GM18951 (cell line): ENCODE measurements around the gene P3H1.

Experiments
- POLR2A ChIP-seq: IDR thresholded peaks from 4 replicates; pipeline ENCODE4 v1.6.1; 2011; ENCODE audit warnings: mild to moderate bottlenecking; ENCODE audit not compliant: insufficient read length, insufficient read depth; ENCODE audit errors: extremely low read depth
- in situ Hi-C: fragments of 300-500 bp; cut with MboI; formaldehyde crosslinking; loops from one replicate; pipeline ENCODE4 v1.12.0; 2022; ENCODE audit warnings: low sequenced_read_pairs, mixed read lengths, inconsistent platforms; ENCODE audit not compliant: unreplicated experiment

P3H1 gene

DNA sequence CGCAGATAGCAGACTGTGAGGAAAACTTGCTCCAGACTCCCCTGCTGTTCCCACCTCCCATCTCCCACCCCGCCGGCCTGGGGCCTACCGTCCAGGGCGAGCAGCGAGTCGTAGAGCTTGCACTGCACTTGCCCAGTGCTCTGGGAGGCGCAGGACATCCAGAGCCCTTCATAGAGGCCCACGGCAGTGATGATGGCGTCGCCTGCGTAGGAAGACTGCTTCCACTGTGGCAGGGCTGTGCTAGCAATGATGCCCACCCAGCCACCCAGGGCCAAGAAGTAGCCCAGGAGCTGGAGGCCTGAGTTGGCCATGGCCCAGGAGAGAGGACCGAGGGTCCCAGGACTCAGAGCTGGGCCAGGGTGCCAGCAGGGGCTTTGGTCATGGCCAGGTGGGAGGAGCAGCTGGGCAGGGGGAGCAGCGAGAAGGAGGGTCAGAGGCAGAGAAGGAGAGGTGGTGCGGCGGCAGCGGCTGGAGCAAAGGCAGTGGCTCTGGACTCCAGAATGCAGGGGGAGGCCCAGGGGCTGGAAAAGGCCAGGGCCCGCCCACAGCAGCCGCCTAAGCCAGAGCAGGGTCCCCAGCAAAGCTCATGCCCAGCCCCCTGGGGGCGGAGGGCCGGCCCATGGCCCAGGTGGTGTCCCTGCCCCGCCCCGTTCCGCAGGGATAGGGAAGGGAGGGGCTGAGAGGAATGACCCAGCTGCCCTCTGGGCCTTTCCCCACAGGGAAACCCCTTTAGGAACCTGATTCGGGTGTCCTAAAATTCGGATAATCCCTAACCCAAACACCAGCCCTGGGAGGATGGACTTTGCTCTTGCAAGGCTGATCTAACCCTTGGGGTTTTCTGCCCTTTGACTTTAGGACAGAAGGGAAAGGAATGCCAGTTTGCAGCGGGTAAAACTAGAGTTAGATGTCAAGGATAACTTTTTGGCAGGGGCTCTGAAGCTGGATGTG, 26.8 kb downstream of the P3H1 start, which contains the start of gene CLDN19:
Gene CLDN19 (minus strand): TSS at position 484 of the 948 bp plus-strand sequence. CDS start 173 bp downstream, at position 311.
- in situ Hi-C loops, result loop anchor here (10.0 kb wide), 2 partner anchors 405 to 835 kb away; partner anchors contain the start of gene FOXJ3
- TF ChIP-seq POLR2A, result no peak

DNA sequence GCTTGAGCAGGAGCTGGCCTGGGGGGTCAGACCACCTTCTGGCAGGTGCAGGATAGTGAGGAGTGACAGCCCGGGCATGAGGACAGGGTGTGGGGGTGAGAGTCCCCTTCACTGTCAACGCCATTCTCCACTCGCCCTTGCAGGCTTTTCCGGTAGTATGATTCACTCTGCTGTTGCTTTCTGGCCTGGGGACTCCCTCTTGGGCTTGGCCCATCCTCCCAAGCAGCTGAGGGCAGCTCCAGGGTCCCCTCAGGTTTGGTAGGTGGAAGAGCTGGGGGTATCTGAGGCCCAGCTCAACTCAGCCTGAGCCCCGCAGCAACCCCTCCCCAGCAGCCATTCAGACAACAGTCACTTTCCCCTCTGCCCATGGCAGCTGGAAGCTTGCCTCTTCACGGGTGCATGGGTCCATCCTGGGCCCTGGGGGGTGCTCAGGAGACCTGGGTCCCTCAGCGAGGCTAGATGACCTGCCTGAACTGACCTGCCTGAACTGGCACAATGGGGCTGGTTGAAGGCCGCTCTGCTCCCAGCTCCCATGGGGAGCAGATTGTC, 28.1 kb downstream of the P3H1 start:
- no peak for TF ChIP-seq POLR2A
- in situ Hi-C loops, result loop anchor here (10.0 kb wide), 1 partner anchor 404 kb away; the partner anchor contains the start of gene FOXJ3

DNA sequence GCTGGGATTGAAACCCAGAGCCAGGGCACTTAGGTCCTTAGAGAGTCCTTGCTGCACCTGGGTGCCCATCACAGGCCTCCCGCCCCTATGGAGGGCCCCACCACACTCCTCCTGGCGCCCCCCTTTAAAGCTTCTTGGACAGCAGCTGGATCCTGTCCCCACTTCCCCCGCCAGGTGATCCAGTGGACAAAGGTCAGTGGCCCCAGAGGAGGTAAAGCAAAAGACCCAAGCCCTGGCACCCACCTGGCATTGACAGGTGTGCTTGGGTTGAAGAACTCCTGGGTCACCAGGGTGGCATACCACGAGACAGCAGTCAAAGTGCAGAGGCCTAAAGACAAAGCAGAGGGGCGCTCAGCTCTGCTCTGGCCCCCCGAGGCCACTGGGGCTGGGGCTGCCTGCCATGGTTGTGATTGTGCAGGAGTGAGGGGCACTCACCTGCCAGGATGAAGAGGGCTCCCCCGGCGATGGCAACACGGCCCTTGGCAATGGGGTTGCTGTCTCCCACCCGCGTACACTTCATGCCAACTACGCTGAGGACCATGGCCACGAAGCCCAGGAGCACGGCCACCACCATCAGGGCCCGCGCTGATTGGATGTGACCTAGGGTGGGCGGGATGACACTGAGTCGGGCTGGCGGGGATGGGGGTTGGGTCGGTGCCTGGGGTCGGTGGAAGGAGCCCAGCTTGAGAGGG, 28.7 kb downstream of the P3H1 start:
- in situ Hi-C loops, result loop anchor here (10.0 kb wide), 1 partner anchor 403 kb away; the partner anchor contains the start of gene FOXJ3

DNA sequence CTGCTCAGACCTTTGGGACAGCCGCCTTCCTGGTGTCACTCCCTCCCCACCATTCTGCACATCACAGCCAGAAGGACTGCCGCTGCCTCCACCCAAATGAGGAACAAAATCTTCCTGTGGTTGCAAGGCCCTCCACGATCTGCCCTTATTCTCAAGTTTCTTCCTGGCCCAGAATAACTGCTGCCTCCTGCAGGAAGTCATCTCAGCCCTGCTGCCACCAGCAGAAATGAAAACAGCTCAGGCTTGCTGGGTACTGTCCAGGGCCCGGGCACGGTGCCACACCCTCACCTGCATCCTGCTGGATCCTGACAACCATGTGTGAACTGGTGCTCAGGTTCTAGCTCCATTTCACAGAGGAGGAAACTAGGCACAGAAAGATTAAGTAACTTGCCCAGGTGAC, 29.6 kb downstream of the P3H1 start:
- in situ Hi-C loops, result loop anchor here (10.0 kb wide), 1 partner anchor 402 kb away; the partner anchor contains the start of gene FOXJ3
- TF ChIP-seq POLR2A, result no peak

More for the DNA sequence above, 28.7 kb downstream of the P3H1 start:
- TF ChIP-seq POLR2A, result no peak

DNA sequence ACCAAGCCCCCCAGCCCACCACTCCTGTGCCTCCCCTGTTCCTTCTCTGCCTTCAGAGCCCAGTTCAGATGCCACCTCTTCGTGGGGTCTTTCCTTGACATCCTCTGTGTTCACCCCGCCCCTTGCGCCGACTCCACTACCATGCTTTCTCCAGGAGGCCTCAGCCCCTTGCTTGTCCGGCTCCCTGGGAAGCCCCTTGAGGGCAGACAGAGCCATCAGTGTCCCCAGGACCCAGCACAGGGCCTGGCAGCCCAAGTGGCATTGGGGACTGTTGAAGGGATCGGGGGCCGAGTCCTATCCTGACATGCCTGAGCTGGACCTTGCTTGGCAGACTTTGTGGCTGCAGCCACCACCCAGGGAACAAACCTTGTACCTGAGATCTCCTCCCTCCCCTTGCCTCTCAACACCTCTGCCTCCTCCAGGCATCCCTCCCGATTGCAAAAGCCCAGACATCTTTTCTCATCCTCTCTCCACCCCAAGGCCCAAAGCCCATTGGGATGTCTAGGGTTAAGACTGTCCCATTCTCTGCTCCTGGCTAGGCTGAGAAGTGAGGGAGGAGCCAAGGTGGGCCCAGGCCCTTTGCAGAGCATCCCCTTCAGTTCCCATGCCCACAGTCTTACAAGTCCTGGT, 30.1 kb downstream of the P3H1 start:
- in situ Hi-C loops, result loop anchor here (10.0 kb wide), 1 partner anchor 402 kb away; the partner anchor contains the start of gene FOXJ3
- no peak for TF ChIP-seq POLR2A

DNA sequence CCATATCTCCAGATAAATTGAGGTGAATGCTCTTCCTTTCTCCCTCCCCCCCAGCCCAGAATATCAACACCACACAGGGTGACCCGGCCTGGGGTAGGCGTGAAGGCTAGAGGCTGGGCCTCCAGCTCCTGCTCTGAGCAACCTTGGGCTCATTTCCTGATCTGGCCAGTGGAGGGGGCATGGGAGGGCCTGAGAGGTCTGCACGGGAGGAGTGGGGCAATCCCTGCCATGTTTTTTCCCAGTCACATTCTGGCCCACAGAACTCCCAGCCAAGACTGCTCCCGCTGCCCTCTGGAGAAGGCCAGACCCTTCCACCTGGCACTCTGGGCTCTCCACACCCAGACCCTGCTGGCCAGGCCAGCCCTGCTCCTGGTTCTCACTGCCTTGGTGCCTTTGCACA, 30.7 kb downstream of the P3H1 start:
- in situ Hi-C loops, result loop anchor here (10.0 kb wide), 1 partner anchor 401 kb away; the partner anchor contains the start of gene FOXJ3
- TF ChIP-seq POLR2A, result no peak

DNA sequence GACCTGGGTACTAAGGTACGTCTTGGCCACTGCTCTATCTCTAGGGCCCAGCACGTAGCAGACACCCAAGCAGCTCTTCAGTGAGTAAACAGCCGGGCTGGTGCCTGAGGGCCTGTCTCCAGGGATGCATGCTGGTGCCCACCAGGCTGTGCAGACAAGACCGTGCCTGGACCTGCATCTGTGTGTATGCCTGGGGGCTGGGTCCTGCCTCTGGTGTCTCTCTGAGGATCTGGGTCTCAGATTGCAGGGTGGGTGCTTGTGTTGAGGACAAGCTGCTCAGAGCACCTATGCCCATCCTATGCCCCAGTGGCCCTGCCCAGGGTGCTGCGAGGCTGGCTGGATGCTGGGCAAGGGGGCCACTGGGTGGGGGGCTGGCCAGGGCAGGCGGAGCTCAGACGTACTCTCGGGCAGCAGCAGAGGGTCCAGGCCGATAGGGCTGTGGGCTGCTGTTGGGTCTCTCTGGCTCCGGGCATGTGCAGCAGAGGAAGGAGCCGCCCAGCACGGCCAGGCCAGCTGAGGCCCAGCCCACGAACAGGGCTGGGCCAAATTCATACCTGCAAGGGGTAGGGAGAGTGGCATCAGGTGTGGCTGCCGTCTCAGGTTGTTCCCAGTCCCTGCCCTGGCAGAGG, 31.2 kb downstream of the P3H1 start:
- in situ Hi-C loops, result loop anchor here (10.0 kb wide), 1 partner anchor 401 kb away; the partner anchor contains the start of gene FOXJ3
- no peak for TF ChIP-seq POLR2A

DNA sequence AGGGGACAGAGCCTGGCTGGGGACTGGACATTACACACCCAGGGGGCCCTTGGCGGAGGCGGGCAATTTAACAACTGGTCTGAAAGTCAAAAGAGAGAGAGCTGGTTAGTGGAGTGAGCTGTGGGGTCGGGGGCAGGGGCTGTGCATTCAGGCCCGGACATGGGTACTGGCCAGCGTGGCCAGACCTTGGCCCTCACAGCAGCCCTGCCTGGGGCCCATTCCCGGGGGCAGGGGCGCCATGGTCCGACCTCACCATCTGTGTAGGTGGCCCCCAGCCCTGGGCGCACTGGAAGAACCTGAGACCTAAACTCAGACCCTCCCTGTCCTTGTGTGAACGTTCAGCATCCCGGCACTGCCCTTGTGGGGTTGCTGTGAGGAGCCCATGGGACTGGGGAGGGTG, 31.8 kb downstream of the P3H1 start:
- in situ Hi-C loops, result loop anchor here (10.0 kb wide), 1 partner anchor 400 kb away; the partner anchor contains the start of gene FOXJ3

DNA sequence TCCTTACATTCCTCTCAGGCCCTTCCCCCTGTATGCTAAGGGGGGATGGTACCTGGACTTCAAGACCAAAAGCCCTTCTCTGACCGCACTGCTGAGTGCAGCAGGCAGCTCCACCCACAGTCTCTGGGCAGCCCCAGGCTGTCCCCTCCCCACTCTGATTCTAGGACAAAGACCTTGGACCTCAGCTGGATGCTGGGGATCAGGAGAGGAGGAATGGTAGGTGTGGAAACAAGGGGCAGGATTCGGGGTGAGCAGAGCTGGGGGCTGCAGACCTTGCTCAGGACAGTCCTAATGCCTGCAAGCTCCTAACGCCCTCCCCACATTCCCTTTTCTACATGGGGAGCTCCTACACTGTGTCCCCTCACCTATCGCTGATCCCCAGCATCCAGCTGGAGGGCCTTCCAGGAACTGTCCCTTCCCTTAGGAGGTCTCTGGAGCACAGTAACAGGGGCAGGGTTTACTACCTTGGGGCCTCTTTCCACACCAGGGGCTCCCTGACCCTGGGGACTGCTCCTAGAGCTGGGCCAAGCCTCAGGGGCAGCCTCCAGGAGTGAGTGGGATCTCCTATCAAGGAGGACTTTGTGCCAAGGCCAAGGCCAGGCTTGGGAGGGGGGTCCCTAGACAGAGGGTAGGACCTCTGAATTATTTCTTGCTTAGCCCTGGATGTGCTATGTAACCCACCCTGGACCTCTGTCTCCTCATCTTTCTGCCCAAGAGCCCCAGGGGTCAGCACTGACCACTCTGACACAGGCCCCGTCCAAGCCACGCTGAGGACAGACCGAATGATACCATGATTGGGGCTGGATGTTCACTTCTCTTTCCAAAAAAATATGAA, 32.4 kb downstream of the P3H1 start:
- in situ Hi-C loops, result loop anchor here (10.0 kb wide), 1 partner anchor 400 kb away; the partner anchor contains the start of gene FOXJ3
- no peak for TF ChIP-seq POLR2A

More for the DNA sequence above, 31.8 kb downstream of the P3H1 start:
- no peak for TF ChIP-seq POLR2A

DNA sequence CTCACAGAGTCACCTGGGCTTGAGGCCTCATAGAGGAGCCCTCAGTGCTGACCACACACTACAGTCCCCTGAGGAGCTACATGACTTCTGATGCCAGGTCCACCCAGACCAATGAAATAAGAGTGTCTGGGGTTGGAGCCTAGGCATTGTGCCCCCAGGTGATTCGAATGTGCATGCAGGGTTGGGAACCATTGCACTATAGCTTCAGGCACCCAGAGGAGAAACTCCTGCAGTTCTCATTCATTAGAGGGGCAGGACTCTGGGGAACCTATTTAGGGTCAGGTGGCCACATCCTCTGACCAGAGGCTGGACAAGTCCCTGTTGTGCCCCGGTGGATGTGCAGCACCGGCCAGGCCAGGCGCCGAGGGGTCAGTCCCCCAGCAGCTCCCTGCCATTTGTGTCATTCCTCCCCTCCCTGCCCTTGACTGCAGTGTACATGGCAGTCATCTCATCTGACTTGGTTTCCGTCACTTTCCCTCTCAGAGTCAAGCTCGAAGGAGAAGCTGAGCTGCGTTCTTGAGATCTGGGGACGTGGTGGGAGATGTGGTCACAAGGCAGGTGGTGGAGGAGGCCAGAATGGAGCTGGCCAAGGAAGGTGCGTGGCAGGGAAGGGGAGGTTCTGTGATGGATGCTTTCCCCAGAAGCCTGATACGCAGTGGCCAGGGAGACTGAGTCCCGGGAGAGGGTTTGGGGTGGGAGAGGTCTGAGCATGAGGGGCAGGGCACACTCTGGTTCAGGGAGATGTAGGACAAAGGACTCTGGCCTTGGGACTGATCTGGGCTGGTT, 33.2 kb downstream of the P3H1 start:
- no peak for TF ChIP-seq POLR2A
- in situ Hi-C loops, result loop anchor here (10.0 kb wide), 1 partner anchor 399 kb away; the partner anchor contains the start of gene FOXJ3
